Stimulated activated CD8-positive, alpha-beta memory T cell treated with anti-CD3 and anti-CD28 coated beads, Interleukin-2, amount 100 ng/mL, for 1 hour (primary cell): ENCODE measurements around the gene TTC7B.

Experiments used
- DNase-seq, 2 donors: peaks; one replicate each; pipeline ENCODE4 v3.0.0-alpha.2; 2020; ENCODE audit warnings: low read depth in 2 of 2

The TTC7B gene

DNA sequence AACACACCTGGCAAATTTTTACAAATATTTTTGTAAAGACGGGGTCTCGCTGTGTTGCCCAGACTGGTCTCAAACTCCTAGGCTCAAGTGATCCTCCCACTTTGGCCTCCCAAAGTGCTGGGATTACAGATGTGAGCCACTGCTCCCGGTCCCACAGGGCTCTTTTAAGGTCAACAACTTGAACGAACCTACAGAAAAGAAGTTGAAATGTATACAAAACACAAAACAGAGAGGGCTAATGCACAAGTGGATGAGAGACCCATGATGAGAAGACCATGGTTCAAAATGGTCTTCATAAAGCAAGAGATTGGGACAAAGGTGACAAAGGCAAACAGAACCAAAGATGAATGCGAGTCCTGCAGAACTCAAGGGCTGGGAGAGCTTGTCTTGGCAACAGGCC lies 328.0 kb downstream of the TTC7B start:
- DNase-seq, result no peak

DNA sequence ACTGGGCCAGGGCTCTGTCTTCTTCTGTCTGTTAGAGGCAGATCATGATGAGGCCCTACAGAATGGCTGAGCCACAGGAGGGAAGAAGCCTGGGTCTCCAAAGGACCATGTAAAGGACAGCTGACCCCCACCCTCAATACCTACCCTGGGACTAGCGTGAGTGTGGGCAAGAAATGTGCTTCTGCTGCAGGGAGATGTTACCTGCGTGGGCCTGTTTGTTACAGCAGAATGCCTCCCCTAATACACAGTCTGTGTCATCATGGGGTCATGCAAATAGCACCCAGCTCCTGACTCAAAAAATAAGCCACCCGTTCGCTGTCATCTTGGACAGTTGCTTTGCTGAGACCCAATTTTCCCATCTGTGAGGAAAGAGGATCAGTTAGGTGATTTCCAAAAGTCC lies 328.8 kb downstream of the TTC7B start:
- no peak for DNase-seq

- DNase-seq, result no peak
These were observed 329.2 kb downstream of the TTC7B start for GRCh38 chr14:90487031-90487430.

GRCh38 chr14:90484291-90484690 lies 331.9 kb downstream of the TTC7B start:
- no peak for DNase-seq

DNA sequence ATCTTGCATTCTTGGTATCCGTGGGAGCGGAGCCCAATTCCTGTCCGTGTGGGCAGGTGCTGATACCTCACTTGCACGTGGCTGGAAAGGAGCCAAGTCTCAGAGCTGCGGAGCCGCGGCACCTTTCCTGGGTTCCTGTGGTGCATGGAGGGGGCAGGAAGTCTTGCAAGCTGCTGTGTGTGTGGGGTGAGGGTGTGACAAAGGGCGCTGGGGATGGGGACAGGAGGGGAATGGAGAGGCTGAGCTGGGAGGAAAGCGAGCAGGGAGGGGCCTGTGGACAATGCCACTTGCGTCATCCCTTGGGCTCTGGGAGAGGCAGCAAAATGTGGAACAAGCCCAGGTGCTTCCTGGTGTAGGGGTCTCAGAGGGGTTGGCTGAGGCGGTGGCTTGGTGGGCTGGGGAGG lies 332.7 kb downstream of the TTC7B start:
- no peak for DNase-seq

- no peak for DNase-seq
These were observed 333.1 kb downstream of the TTC7B start for GRCh38 chr14:90483117-90483516.

GRCh38 chr14:90475298-90475697 lies 340.9 kb downstream of the TTC7B start:
- no peak for DNase-seq
